ENCODE results near the gene CHMP1A.
A peak's percentile ranks its signal among the peaks of the same experiment; 100 is the strongest.
"Not testable (repeated sequence)": the region's sequence is repeated elsewhere in the genome, so short reads cannot be mapped to it uniquely, and the experiment has no call there.

Gene CHMP1A

DNA sequence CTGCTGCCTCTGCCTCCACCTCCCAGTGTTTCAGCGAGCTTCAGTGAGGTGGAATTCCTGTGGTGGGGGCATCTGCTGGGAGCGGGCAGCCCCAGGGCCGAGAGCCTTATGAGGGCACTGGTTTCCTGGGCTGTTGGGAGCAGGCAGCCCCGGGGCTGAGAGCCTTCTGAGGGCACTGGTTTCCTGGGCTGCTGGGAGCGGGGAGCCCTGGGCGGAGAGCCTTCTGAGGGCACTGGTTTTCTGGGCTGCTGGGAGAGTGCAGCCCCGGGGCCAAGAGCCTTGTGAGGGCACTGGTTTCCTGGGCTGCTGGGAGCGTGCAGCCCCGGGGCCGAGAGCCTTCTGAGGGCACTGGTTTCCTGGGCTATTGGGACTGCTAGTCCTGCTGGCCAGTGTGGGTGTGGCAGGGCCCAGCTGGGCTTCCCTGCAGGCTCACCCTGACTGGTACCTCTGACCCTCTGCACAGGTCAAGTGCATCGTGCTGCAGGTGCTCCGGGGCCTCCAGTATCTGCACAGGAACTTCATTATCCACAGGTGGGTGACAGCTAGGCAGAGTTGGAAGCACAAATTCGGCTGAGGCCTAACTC is 34.6 kb upstream of the CHMP1A start:
- no peak for DNase-seq (ENCODE audit: low read depth)

DNA sequence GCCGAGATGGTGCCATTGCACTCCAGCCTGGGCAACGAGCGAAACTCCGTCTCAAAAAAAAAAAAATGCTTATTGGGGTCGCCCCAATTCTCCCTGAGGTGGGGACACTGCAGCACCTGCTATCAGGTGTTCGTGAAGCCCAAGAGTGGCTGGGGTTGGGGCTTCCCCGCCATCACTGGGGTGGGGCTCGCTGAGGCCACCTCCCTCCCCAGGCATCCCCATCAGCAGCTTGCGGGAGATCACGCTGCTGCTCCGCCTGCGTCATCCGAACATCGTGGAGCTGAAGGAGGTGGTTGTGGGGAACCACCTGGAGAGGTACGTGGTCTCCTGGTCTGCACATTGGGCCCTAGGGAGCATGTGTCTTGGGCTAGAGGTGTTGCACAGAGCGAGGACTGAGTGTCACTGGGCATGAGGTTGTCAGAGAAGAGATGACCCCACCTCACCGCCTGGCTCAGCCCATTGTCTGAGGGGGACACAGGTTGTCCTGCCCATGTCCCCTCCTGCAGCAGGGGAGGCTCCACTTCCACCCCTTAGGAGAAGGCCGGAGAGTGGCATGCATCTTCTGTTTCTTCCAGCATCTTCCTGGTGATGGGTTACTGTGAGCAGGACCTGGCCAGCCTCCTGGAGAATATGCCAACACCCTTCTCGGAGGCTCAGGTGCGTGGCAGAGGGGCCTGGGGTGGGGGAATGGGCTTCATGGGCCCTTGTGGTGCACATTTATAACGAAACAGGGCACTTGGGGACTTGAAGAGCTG is 33.9 kb upstream of the CHMP1A start:
- no peak for DNase-seq (ENCODE audit: low read depth)

DNA sequence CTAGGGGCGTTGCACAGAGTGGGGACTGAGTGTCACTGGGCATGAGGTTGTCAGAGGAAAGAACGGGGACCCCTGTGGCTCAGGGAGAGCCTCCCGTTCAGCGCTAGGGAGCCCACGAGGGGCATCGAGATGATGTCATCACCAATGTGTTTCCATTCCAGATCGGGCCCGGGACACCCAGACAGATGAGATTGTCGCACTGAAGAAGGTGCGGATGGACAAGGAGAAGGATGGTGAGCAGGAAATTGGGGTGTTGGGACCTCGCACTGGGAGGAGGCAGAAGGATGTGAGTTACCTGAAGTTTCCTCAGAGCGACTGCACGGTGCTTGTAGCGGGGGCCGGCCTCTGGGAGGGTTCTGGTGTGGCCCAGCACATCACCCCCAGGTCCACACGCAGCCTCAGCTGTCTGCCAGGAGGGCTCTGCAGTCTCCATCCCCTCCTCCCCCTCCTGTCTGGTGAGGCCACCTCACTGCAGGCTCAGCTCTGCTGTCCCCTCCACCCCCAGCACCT is 32.9 kb upstream of the CHMP1A start:
- DNase-seq (ENCODE audit: low read depth), result no peak

DNA sequence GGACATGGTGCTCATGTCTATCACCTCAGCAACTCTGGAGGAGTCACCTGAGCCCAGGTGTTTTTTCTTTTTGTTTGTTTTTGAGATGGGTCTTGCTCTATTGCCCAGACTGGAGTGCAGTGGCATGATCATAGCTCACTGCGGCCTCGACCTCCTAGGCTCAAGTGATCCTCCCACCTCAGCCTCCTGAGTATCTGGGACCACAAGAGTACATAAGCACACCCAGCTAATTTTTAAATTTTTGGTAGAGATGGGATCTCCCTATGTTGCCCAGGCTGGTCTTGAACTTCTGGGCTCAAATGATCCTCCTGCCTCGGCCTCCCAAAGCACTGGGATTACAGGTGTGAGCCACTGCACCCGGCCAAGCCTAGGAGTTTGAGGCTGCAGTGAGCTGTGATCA is 32.1 kb upstream of the CHMP1A start:
- DNase-seq (ENCODE audit: low read depth), result not testable (repeated sequence)

DNA sequence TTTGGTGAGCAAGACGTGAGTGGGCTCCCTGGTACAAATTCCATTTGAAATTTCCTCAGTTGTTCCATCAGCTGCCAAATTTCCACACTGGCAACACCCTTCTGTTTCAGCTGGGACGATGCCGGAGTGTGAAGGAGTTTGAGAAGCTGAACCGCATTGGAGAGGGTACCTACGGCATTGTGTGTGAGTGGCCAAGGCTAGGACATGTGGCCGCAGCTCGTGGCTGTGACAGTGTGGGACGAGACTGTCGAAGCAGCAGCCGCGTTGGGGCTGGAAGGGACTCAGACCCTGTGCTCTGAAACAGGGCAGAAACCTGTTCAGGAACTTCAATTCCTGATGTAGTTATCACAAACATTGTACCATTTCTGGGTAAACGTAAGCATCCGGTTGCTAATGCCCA is 31.6 kb upstream of the CHMP1A start:
- no peak for DNase-seq (ENCODE audit: low read depth)

DNA sequence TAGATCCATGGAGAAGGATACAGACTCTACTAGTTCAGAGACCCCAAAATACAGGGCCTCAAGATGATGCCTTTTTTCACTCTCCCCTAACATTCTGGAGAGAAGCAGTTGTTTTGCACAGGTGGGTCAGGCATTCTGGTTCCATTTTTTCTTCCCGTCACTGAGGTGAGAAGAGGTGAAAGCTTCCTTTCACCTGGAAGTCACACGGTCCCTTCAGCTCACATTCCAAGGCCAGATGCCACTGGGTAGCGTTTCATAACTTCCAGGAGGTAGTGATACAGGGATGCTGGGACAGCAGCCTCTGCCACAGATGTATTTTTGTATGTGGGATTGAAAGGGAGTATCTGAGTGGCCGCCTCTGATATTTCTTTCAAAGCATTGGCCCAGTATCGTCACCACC is 30.9 kb upstream of the CHMP1A start:
- DNase-seq (ENCODE audit: low read depth), result no peak

DNA sequence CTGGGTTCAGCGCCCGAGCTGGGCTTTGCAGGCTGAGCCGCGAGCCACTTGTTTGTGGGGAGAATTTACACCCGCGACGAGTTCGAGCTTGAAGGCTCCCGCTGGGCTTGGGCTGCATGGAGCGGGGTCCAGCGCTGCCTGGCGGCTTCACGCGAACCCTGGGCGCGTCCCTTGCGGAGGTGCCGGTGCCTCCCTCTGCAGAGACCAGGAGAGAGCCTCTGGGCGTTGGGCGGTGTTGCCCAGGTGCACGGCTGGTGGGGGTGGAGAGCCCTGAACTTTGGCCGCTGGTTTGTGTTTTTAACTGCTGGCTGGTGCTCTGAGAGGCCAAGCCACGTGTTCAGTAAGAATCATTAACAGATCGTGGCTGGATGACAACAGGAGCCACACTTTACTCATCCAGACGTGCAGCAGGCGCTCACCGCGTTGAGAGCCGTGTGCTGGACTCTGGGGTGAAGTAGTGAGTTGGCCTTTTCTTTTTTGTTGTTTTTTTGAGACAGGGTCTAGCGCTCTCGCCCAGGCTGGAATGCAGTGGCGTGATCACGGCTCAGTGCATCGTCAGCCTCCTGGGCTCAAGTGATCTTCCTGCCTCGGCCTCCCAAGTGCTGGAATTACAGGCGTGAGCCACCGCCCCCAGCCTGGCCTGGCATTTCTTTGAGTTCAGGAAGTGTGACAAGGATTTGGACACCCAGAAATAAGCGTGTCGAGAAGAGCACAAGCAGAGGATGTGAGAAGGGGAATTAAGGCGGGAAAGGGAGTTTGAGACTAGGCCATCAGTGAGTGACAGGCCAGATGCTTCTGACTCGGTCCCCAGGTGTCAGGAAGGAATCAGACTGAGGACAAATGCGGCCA is 29.8 kb upstream of the CHMP1A start:
- no peak for DNase-seq (ENCODE audit: low read depth)

DNA sequence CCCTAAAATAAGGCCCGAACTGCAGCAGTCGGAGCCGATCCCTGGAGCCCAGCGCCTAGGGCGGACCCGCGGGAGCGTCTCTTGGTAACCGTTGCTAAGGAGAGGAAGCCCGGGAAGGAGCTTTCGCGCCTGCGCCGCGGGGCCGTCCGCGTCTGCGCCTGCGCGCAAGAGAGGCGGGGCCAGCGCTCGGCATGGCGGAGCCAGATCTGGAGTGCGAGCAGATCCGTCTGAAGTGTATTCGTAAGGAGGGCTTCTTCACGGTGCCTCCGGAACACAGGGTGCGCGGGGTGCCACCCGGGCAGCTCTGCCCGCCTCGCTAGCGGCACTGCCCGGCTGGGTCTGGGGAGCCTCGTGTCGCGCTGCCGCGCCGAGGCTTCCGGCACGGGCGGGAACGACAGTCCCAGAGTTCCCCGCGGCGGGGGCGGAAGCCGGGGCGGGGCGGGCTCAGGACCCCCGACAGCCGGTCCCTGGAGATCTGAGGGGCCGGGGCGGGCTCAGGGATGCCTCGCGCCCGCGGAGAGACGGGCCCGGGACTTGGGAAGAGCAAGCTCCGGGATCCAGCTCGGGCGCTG is 29.1 kb upstream of the CHMP1A start, which contains the start of gene CDK10:
CDK10 (plus strand) TSS at position 170 of the 572 bp plus-strand sequence; CDS start at position 192, 22 bp downstream.
- peak; percentile 88 for DNase-seq (ENCODE audit: low read depth)

DNA sequence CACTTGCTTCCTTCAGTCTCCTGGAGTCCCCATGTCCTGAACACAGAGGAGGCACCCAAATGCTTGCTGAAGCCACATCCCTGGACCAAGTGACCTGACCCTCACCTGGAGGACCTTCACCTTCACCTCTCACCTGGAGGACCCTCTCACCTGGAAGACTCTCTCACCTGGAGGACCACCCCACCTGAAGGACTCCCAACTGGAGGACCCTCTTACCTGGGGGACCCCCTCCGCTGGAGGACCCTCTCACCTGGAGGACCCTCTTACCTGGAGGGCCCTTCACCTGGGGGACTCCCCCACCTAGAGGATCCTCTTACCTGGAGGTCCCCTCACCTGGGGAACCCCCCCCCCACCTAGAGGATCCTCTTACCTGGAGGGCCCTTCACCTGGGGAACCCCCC is 28.4 kb upstream of the CHMP1A start:
- DNase-seq (ENCODE audit: low read depth), result no peak

DNA sequence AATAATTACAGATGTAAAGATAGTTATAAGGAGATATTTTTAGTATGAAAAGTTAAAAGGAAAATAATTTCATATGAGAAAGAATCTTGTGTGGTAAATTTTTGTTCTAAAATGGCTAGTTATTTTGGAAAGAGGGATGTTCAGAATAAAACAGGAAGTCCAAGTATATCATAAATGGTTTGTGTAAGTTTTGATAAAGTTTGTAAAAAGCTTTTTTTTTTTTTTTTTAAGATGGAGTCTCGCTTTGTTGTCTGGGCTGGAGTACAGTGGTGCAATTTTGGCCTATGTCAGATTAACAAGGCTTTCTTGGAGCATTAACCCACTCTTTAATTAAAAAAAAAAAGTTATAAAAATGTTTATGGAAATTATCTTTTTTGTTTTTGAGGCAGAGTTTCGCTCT is 20.8 kb upstream of the CHMP1A start:
- no peak for DNase-seq (ENCODE audit: low read depth)

DNA sequence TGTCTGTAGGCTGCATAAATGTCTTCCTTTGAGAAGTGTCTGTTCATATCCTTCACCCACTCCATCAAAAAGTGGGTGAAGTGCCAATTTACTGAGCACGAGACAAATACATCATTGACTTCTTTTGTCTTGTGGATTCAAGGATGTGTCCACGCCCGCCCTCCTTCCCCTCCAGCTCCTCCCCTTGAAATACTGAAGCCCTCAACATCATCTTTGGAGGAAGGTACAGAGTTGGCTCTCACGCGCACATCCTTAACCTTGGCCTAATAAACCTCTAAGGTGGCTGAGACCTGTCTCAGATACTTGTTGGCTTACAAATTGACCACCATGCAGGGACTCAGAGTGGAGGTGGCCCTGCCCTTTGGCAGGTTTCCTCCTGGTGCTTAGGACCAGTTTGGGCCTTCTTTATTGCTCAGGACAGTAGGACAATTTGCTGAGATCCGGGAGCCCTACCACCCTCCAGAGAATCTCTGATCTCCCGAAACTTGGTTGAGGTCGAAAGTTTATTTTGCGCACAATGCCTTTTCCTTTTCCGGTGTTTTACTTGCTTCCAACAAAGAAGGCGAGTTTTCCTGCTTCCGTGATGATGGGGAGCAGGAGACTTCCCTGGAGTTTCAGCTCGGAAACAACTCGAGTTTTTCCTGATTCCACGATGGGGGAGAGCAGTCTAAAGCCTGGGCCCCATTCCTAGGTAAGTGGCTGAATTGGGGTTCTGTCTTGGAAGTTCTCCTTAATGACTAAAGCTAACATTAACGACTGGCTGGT is 14.9 kb upstream of the CHMP1A start:
- DNase-seq (ENCODE audit: low read depth), result no peak

DNA sequence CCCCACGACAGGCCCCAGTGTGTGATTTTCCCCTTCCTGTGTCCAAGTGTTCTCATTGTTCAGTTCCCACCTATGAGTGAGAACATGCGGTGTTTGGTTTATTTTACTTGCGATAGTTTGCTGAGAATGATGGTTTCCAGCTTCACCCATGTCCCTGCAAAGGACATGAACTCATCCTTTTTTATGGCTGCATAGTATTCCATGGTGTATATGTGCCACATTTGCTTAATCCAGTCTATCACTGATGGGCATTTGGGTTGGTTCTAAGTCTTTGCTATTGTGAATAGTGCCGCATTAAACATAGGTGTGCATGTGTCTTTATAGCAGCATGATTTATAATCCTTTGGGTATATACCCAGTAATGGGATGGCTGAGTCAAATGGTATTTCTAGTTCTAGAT is 14.1 kb upstream of the CHMP1A start:
- not testable (repeated sequence) for DNase-seq (ENCODE audit: low read depth)

DNA sequence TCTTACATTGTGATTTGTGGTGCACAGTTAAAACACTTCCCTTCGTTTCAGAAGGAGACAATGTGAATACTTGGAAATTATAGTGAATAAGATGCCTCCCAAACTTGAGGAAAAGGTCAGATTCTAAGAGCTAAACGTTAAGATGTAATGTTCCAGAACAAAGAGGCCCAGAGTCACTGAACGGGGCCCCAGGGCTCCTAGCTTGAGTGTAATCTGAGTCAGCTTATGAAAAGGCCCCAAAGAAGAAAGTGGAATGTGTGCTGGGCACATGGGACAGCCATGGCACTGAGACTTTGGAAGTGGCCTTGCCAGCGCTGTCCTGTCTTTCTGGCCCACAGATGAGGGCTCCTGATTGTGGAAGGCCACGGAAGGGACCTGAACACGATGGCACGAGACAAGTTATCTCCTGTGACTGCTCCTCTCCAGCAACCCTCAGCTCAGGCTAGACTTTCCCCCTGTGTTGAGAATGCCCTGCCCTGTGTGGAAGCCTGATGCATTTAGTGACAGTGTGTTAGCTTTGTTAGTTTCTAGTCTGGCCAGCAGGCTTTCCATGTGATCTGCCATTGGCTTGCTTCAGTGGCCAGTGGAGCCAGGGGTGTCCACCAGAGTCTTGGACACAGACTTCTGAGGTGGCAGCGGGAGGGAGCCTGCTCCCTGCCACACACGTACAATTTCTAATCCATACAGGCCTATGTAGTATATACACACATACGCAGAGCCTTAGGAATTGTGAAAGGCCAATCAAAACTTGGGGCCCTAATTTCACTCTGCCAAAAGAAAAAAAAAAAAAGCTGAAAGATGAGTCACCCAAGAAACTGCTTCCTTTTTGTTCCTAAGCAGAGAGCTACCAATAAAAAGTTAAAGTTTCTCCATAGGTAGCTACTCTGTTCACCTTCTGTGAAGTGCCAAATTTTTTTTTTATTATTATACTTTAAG is 13.3 kb upstream of the CHMP1A start:
- DNase-seq (ENCODE audit: low read depth), result no peak

DNA sequence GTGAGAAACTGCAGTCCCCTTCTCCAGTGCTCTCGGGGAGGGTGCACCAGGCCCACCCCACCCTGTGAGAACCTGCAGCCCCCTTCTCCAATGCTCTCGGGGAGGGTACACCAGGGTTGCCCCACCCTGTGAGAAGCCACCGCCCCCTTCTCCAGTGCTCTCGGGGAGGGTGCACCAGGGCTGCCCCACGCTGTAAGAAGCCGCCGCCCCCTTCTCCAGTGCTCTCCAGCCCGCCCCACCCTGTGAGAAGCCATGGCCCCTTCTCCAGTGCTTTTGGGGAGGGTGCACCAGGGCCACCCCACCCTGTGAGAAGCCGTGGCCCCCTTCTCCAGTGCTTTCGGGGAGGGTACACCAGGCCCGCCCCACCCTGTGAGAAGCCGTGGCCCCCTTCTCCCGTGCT is 12.2 kb upstream of the CHMP1A start:
- no peak for DNase-seq (ENCODE audit: low read depth)

DNA sequence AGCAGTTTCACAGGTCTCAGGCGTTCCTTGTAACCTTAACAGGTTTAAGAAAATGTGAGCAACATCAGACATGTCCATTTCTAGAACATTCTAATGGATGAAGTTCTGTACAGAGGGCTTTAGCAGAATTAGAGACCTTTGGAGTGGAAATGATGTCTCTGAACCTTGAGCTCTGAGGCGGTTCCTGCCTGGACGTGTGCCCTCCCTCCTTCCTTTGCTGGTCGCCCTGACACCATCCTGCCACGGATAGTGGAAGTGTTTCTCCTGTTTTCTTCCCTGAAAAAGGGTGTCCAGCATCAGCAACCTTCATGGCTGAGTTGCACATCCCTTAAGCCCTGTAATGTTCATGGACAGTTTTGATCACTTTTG is 11.3 kb upstream of the CHMP1A start:
- no peak for DNase-seq (ENCODE audit: low read depth)

DNA sequence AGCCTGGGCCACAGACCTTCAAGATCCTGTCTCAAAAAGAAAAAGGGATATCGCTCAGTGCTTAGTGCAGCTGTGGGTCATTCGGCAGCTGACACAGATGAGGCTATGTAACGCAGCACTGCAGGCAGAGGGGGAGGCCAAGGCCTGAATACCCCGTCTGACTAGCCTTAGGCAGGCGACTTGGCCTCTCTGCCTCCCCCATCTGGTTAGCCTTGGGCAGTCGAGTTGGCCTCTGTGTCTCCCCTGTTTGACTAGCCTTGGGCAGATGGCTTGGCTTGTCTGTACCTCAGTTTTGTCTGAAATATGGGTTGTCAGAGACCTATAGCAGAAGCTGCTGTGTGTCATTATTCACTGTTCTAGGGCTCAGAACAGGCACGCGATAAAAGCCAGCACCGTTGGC is 10.1 kb upstream of the CHMP1A start:
- no peak for DNase-seq (ENCODE audit: low read depth)

DNA sequence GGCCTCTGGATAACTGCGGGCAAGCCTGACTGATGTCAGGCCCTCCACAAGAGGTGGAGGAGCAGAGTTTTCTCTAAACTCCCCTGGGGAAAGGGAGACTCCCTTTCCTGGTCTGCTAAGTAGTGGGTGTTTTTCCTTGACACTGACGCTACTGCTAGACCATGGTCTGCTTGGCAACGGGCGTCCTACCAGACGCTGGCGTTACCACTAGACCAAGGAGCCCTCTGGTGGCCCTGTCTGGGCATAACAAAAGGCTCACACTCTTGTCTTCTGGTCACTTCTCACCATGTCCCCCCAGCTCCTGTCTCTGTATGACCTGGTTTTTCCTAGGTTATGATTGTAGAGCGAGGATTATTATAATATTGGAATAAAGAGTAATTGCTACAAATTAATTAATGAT is 9.5 kb upstream of the CHMP1A start:
- not testable (repeated sequence) for DNase-seq (ENCODE audit: low read depth)

DNA sequence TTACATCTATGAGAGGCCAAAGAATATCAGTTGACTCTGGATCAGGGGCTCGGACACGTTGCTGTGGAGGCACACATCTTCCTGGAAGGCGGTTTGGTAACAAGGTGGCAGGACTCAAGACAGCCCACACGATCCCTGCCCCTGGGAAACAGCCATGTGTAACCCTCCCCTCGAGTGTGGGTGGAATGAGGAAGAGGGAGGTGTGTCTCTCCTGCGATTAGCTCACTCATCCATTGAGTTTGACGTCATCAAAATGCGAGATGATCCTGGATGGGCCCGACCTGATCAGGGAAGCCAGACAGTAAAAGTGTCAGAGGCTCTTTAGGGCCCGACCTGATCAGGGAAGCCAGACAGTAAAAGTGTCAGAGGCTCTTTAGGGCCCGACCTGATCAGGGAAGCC is 6.7 kb upstream of the CHMP1A start:
- DNase-seq (ENCODE audit: low read depth), result not testable (repeated sequence)

DNA sequence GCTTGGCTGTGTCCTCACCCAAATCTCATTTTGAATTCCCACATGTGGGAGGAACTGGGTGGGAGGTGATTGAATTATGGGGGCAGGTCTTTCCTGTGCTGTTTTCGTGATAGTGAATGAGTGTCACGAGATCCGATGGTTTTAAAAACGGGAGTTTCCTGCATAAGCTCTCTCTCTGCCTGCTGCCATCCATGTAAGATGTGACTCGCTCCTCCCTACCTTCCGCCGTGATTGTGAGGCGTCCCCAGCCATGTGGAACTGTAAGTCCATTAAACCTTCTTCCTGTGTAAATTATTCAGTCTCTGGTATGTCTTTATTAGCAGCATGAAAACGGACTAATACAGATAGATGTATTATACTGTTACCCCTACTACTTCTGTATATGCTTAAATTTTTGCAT is 3.7 kb upstream of the CHMP1A start:
- DNase-seq (ENCODE audit: low read depth), result no peak

DNA sequence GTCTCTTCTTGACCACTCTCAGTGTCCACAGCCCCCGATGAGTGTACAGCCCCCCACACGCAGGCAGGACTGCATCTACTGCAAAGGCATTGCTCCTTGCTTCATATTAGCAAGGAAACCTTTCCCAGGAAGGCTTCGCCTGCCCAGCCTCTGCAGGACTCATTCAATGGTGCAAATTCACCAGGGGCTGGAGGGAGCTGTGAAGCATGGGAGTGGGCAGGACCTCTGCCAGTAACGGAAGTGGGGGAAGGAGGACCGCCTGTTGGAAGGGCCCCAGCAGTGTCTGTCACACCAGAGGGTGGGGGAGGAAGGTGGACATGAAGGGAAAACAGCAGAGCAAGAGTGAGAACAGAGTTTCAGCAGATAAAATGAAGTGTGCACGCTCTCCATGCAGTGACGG is 2.6 kb upstream of the CHMP1A start:
- no peak for DNase-seq (ENCODE audit: low read depth)

Data from stimulated activated CD8-positive, alpha-beta memory T cell treated with anti-CD3 and anti-CD28 coated beads, Interleukin-12 subunit alpha, Interleukin-12 subunit beta, amount 100 ng/mL, for 4 hours (primary cell).